Lower leg skin (tissue), 3 donors: Measurements from ENCODE around the gene TOP1.

Experiments used
- POLR2A ChIP-seq, 2 donors: fragments of 450-650 bp; IDR thresholded peaks; one replicate each; pipeline ENCODE4 v1.6.1; 2016 to 2017; ENCODE audit warnings: antibody characterized with exemption in 2 of 2, mild to moderate bottlenecking in 1 of 2, moderate library complexity in 1 of 2
- TF ChIP-seq, protein P1 (sequence below), 3 donors: fragments of 450-650 bp; IDR thresholded peaks; one replicate each; pipeline ENCODE4 v1.5.1; 2016; ENCODE audit warnings: antibody characterized with exemption in 3 of 3, mild to moderate bottlenecking in 3 of 3, moderate library complexity in 2 of 3

GRCh38 chr20:41078329-41078728 lies 49.7 kb downstream of the TOP1 start:
- TF ChIP-seq, protein P1, sequence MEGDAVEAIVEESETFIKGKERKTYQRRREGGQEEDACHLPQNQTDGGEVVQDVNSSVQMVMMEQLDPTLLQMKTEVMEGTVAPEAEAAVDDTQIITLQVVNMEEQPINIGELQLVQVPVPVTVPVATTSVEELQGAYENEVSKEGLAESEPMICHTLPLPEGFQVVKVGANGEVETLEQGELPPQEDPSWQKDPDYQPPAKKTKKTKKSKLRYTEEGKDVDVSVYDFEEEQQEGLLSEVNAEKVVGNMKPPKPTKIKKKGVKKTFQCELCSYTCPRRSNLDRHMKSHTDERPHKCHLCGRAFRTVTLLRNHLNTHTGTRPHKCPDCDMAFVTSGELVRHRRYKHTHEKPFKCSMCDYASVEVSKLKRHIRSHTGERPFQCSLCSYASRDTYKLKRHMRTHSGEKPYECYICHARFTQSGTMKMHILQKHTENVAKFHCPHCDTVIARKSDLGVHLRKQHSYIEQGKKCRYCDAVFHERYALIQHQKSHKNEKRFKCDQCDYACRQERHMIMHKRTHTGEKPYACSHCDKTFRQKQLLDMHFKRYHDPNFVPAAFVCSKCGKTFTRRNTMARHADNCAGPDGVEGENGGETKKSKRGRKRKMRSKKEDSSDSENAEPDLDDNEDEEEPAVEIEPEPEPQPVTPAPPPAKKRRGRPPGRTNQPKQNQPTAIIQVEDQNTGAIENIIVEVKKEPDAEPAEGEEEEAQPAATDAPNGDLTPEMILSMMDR (IDR thresholded peaks at IDR 0.05), result no peak
- TF ChIP-seq POLR2A (IDR thresholded peaks at IDR 0.05), result no peak
